HEK293T (cell line): ENCODE results near the gene DDX41.

Source experiments
- CTCF ChIA-PET: fragments of 350-600 bp; formaldehyde crosslinking; extraction: SDS; loops from one replicate; lab custom pipeline; 2021; ENCODE audit warnings: antibody characterized with exemption, inconsistent platforms; lab: Yijun Ruan, JAX
- POLR2A ChIA-PET: fragments of 350-600 bp; formaldehyde crosslinking; extraction: SDS; loops from one replicate; lab custom pipeline; 2020; ENCODE audit warnings: antibody characterized with exemption, inconsistent platforms; lab: Yijun Ruan, JAX
- DNase-seq: peaks from one replicate; pipeline ENCODE4 v3.0.0; 2012; ENCODE audit warnings: mixed read lengths; ENCODE audit errors: extremely low spot score
- ARNT ChIP-seq: fragments of 450-650 bp; IDR thresholded peaks from 2 replicates; pipeline ENCODE4 v1.6.1; 2017; ENCODE audit warnings: mild to moderate bottlenecking
- BHLHE40 ChIP-seq: fragments of 450-650 bp; IDR thresholded peaks from 2 replicates; pipeline ENCODE4 v1.6.1; 2016; ENCODE audit warnings: mild to moderate bottlenecking, moderate library complexity, borderline replicate concordance
- CTBP1 ChIP-seq: fragments of 450-650 bp; IDR thresholded peaks from 2 replicates; pipeline ENCODE4 v1.6.1; 2016; ENCODE audit warnings: borderline replicate concordance
- FOXA1 ChIP-seq: fragments of 450-650 bp; IDR thresholded peaks from 2 replicates; pipeline ENCODE4 v1.6.1; 2016; ENCODE audit warnings: mild to moderate bottlenecking
- FOXK2 ChIP-seq: fragments of 450-650 bp; IDR thresholded peaks from 2 replicates; pipeline ENCODE4 v1.6.1; 2016; ENCODE audit warnings: mild to moderate bottlenecking
- FOXM1 ChIP-seq: fragments of 450-650 bp; IDR thresholded peaks from 2 replicates; pipeline ENCODE4 v1.6.1; 2017; ENCODE audit warnings: mild to moderate bottlenecking, borderline replicate concordance
- HDGF ChIP-seq: fragments of 450-650 bp; IDR thresholded peaks from 2 replicates; pipeline ENCODE4 v1.6.1; 2017; ENCODE audit warnings: antibody characterized with exemption, borderline replicate concordance
- L3MBTL2 ChIP-seq: fragments of 450-650 bp; conservative IDR thresholded peaks from 2 replicates; pipeline ENCODE4 v1.6.1; 2016; ENCODE audit warnings: mild to moderate bottlenecking
- LEF1 ChIP-seq: fragments of 450-650 bp; IDR thresholded peaks from 2 replicates; pipeline ENCODE4 v1.6.1; 2017; ENCODE audit warnings: mild to moderate bottlenecking, borderline replicate concordance
- NFRKB ChIP-seq: fragments of 450-650 bp; IDR thresholded peaks from 2 replicates; pipeline ENCODE4 v1.6.1; 2016; ENCODE audit warnings: mild to moderate bottlenecking, moderate library complexity
- PKNOX1 ChIP-seq: fragments of 450-650 bp; IDR thresholded peaks from 2 replicates; pipeline ENCODE4 v1.6.1; 2016
- SP1 ChIP-seq: fragments of 450-650 bp; IDR thresholded peaks from 2 replicates; pipeline ENCODE4 v1.6.1; 2017
- TARDBP ChIP-seq: fragments of 450-650 bp; IDR thresholded peaks from 2 replicates; pipeline ENCODE4 v1.6.1; 2016
- ZNF384 ChIP-seq: fragments of 450-650 bp; IDR thresholded peaks from 2 replicates; pipeline ENCODE4 v1.6.1; 2016

The DDX41 gene

GRCh38 chr5:177501874-177502678, 14.7 kb downstream of the DDX41 start:
- ChIA-PET POLR2A (interaction anchor here (1.1 to 2.2 kb wide), 3 partner anchors 10 to 48 kb away, joined by 3 to 8 read pairs (median 6); no protein-coding TSS in a partner anchor), CTCF (interaction anchor here (0.7 to 2.0 kb wide), 11 partner anchors 9 to 135 kb away, joined by 3 to 9 read pairs (median 5); partner anchors contain the start of gene DDX41)
- no peak for TF ChIP-seq BHLHE40
- TF ChIP-seq PKNOX1, result no peak
- no peak for TF ChIP-seq ZNF384
- no peak for TF ChIP-seq FOXM1
- TF ChIP-seq SP1, result no peak
- TF ChIP-seq CTBP1, result no peak
- no peak for TF ChIP-seq TARDBP
- TF ChIP-seq FOXK2, result no peak
- no peak for TF ChIP-seq HDGF
- TF ChIP-seq NFRKB, result no peak
- no peak for TF ChIP-seq FOXA1
- TF ChIP-seq LEF1, result no peak
- no peak for DNase-seq

GRCh38 chr5:177500685-177501522, 15.9 kb downstream of the DDX41 start:
- ChIA-PET POLR2A (interaction anchor here (1.1 to 1.7 kb wide), 3 partner anchors 9 to 110 kb away, joined by 3 to 6 read pairs (median 3); no protein-coding TSS in a partner anchor), CTCF (interaction anchor here (0.5 to 2.0 kb wide), 16 partner anchors 9 to 134 kb away, joined by 3 to 9 read pairs (median 4); partner anchors contain the start of gene DDX41)
- TF ChIP-seq ARNT (no peak), L3MBTL2 (no peak)

GRCh38 chr5:177499842-177500241, 16.9 kb downstream of the DDX41 start:
- ChIA-PET POLR2A (interaction anchor here (1.3 kb wide), 1 partner anchor 109 kb away, joined by 3 read pairs; no protein-coding TSS in a partner anchor), CTCF (interaction anchor here (0.6 to 1.9 kb wide), 3 partner anchors 24 to 80 kb away, joined by 3 to 4 read pairs (median 3); no protein-coding TSS in a partner anchor)
- DNase-seq, result no peak
- TF ChIP-seq FOXM1 (no peak), PKNOX1 (no peak), BHLHE40 (no peak), NFRKB (no peak), LEF1 (no peak), L3MBTL2 (no peak), ZNF384 (no peak), FOXA1 (no peak), SP1 (no peak)

More at GRCh38 chr5:177500685-177501522, 15.9 kb downstream of the DDX41 start:
- DNase-seq, result peak; percentile 84

GRCh38 chr5:177498013-177498787, 18.6 kb downstream of the DDX41 start:
- CTCF ChIA-PET, result interaction anchor here (3.8 kb wide), 1 partner anchor 43 kb away, joined by 23 read pairs; no protein-coding TSS in a partner anchor

GRCh38 chr5:177497292-177498012, 19.3 kb downstream of the DDX41 start, which contains the start of gene PDLIM7:
PDLIM7 (minus strand) TSS chr5:177497604; CDS start chr5:177496512, 1,092 bp downstream.
- CTCF ChIA-PET, result interaction anchor here (0.6 to 3.8 kb wide), 2 partner anchors 10 to 42 kb away, joined by 4 to 23 read pairs; no protein-coding TSS in a partner anchor
- TF ChIP-seq L3MBTL2 (no peak), HDGF (peak; percentile 97)
- POLR2A ChIA-PET, result interaction anchor here (0.6 to 3.7 kb wide), 14 partner anchors 12 to 177 kb away, joined by 3 to 21 read pairs (median 3); partner anchors contain the start of genes B4GALT7, DDX41, DOK3 and GRK6
- peak; percentile 98 for DNase-seq

More at GRCh38 chr5:177498013-177498787, 18.6 kb downstream of the DDX41 start:
- POLR2A ChIA-PET, result interaction anchor here (0.6 to 3.7 kb wide), 8 partner anchors 11 to 101 kb away, joined by 3 to 21 read pairs (median 4); partner anchors contain the start of genes B4GALT7, DDX41, DOK3 and TMED9
- DNase-seq, result no peak
- TF ChIP-seq TARDBP (no peak), FOXM1 (no peak), FOXK2 (no peak), BHLHE40 (no peak)
